Measurements from ENCODE around the gene SSC4D.
"Not testable (repeated sequence)": the region's sequence is repeated elsewhere in the genome, so short reads cannot be mapped to it uniquely, and the experiment has no call there.

Gene SSC4D

GRCh38 chr7:76417654-76418310, 8.3 kb upstream of the SSC4D start:
- not testable (repeated sequence) for DNase-seq

DNA sequence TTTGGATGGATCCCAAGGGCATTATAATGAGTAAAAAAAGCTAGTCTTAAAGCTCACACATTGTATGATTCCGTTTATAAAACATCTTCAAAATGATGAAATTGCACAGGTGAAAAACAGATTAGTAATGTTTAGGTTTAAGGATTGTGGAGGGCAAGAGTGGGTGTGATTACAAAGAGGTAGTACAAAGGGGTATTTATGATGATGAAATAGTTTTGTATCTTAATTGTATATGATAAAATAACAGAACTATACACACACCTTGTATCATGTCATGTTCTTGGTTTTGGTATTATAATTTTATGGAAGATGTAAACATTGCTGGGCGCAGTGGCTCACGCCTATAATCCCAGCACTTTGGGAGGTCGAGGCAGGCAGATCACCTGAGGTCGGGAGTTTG, 2.8 kb upstream of the SSC4D start:
- DNase-seq = no peak

GRCh38 chr7:76411626-76412025, 2.1 kb upstream of the SSC4D start:
- DNase-seq = no peak

GRCh38 chr7:76408121-76408560, 1.4 kb downstream of the SSC4D start:
- no peak for DNase-seq

GRCh38 chr7:76407718-76408117, 1.8 kb downstream of the SSC4D start:
- DNase-seq = no peak

DNA sequence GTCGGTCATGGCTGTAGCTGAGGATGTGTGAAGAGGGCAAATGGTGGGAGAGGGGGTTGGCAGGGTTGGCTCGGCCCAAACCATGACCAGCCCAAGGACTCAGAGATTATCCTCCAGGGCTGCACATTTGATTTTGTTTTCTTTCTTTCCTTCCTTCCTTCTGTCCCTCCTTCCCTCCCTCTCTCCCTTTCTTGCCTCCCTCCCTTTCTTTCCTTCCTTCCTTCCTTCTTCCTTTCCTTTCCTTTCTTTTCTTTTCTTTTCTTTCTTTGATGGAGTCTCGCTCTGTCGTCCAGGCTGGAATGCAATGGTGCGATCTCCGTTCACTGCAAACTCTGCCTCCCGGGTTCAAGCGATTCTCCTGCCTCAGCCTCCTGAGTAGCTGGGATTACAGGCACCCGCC, 3.8 kb downstream of the SSC4D start:
- DNase-seq = no peak

- DNase-seq = no peak
Observed at GRCh38 chr7:76403780-76404494, 5.6 kb downstream of the SSC4D start.

DNA sequence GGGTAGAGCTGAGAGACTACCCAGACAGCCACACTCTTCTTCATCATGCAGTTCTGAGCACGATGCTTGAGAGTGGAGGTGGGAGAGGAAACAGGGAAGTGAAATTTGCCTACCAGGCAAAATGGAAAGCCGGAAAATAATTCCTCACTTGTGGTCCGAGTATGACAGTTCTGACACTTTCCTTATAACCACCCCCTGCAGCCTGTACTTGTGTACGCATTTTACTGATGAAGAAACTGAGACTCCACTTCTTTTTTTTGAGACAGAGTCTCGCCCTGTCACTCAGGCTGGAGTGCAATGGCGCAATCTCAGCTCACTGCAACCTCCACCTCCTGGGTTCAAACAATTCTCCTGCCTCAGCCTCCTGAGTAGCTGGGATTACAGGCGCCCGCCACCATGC, 6.4 kb downstream of the SSC4D start:
- DNase-seq = not testable (repeated sequence)

DNA sequence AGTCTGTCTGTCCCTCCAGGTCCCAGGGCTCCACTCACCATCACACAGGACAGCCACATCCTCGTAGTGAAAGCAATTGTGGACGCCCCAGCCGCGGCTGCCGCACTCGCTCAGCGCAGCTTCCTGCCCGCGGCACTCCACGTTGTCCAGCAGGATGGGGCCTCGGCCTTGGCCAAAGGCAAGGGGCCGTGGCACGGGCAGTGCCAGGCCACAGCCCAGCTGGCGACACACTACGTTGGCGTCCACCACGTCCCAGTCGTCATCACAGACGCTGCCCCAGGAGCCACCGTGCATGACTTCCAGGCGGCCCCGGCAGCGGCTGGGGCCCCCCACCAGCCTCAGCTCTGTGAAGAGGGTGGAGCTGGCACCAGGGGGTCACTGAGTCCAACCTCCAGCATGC, 9.2 kb downstream of the SSC4D start:
- DNase-seq = no peak

DNA sequence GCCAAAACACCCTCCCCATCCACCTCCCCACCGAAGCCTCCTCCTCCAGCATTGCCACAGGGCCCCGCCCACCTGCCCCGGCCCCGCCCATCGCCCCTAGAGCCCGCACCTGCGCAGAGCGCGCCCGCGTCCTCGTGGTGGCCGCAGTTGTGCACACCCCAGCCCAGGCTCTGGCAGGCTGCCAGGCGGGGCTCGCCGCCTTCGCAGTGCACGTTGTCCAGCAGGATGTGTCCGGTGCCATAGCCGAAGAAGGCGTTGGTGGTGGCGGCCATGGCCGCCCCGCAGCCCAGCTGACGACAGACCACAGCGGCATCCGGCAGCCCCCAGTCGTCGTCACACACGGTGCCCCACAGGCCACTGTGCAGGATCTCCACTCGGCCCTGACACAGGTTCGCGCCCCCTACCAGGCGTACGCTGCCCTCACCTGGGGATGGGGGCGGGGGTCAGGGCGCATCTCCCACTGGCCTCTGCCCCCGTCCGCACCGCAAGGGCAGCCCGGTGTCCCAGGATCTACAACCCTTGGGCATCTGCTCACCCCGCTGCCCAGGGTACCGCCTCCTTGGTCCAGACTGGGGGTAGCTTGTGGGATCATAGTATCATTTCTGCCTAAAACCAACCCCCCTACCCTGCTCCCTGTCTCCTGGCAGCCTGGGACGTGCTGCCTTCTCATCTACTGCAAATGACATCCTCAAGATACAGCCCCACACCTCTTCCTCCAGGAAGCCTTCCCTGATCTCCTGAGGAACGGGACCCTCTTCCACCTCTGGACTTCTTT, 11.9 kb downstream of the SSC4D start:
- DNase-seq = peak; percentile 83

- no peak for DNase-seq
Observed at GRCh38 chr7:76396864-76397263, 12.6 kb downstream of the SSC4D start.

DNA sequence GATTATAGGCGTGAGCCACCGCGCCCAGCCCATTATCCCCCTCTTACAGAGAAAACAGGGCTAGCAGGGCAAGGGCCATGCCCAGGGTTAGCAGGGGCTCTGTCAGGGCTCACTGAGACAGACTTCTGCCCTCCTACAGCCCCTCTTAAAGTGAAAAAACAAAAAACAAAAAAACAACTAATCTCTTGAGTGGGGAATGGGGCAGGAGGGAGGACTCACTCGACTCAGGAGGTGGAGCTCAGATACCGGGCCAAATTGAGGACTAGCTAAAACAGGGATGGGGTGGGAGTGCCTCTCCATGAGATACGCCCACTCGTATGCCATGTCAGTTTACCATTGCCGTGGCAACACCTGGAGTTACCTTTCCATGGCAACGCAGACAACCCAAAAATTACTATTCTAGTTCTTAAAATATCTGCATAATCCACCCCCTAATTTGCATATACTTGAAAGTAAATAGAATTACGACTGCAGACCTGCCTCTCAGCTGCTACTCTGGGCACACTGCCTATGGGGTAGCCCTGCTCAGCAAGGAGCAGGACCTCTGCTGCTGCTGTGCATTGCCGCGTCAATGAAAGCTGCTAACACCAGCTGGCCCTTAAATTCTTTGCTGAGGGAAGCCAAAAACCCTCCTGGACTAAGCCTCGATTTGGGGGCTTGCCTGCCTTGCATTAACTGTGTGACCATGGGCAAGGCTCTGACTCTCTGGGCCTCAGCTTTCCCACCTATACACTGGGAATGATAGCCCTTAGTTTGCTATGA, 13.4 kb downstream of the SSC4D start:
- peak; percentile 71 for DNase-seq

DNA sequence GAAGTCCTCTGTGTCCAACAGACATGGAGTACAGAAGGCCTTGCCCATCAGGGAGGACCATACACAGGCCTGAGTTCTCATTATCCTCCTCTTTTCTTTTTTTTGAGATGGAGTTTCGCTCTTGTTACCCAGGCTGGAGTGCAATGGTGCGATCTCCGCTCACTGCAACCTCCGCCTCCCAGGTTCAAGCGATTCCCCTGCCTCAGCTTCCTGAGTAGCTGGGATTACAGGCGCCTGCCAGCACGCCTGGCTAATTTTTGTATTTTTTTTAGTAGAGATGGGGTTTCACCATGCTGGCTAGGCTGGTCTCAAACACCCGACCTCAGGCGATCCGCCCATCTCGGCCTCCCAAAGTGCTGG, 13.9 kb downstream of the SSC4D start:
- not testable (repeated sequence) for DNase-seq

- DNase-seq = peak; percentile 25
Observed at GRCh38 chr7:76394957-76395356, 14.5 kb downstream of the SSC4D start.

DNA sequence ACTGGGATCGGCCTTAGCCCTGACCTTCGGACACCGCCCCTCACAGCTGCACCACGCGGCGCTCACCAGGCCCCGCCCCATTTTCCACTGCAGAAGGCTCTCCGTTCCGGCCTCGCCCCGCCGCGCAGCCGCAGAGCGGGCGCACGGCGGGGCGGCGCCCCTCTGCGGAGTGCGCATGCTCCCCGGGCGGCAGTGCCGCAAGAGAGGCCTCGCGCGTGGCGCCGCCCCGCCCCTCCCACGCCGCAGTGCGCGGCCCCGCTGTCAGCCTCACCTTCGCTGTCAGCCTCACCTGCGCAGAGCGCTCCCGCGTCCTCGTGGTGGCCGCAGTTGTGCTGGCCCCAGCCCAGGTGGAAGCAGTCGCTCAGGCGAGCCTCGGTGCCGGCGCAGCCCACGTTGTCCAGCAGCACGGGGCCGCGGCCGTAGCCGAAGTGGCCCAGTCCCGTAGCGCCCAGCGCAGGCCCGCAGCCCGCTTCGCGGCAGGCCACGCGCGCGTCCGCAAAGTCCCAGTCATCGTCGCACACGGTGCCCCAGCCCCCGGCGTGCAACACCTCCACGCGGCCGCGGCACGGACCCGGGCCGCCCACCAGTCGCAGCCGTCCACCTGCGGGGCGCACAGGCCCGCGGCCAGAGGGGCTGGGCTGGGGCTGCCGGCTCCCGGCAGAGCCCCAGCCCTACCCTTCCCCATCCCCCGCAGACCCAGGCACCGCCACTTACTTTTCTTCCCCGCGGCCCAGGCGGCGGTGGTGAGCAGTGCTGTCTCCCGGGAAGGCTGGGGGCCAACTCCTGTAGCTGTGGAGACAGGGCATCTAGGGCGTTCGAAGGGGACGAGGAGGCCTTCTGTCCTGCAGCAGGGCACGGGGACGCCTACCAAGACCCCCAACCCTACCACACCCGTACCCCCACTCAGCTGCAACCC, 16.1 kb downstream of the SSC4D start:
- DNase-seq = peak; percentile 96

DNA sequence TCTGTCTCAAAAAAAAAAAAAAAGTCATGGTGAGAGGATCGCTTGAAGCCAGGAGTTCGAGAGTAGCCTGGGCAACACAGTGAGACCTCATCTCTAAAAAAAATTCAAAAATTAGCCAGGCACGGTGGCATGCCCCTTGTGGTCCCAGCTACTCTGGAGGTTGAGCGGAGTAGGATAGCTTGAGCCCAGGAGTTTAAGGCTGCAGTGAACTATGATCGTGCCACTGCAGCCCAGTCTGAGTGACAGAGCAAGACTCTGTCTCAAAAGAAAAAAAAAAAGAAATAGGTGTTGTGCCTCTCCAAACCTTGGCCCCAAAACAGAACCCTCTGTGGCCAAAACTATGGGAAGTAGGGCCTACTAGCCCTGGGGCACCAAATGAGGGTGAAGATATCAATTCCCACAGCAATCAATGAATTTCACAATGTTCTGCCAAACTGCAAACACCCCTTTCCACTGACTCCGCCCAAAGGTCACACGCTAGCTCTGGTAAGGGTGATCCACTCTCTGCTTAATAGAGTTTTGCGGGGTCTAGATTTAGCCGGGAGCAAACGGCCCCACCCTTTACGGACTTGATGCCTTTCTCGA, 16.9 kb downstream of the SSC4D start:
- no peak for DNase-seq

DNA sequence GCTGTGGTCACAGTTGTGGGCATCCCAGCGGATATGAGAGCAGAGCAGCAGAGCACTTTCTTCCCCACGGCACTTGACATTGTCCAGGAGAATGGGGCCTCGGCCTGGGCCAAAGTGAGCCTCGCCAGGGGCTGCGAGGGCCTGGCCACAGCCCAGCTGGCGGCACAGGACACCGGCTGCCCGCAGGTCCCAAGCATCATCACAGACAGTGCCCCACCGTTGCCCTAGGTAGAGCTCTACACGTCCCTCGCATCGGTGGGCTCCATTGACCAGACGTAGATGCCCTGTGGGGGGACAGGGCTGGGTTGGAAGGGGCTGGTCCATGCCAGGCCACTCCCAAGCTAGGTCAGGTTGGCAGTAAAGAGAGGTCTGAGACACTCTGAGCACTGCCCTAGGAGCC, 19.4 kb downstream of the SSC4D start:
- no peak for DNase-seq

- not testable (repeated sequence) for DNase-seq
Observed at GRCh38 chr7:76387789-76388188, 21.7 kb downstream of the SSC4D start.

DNA sequence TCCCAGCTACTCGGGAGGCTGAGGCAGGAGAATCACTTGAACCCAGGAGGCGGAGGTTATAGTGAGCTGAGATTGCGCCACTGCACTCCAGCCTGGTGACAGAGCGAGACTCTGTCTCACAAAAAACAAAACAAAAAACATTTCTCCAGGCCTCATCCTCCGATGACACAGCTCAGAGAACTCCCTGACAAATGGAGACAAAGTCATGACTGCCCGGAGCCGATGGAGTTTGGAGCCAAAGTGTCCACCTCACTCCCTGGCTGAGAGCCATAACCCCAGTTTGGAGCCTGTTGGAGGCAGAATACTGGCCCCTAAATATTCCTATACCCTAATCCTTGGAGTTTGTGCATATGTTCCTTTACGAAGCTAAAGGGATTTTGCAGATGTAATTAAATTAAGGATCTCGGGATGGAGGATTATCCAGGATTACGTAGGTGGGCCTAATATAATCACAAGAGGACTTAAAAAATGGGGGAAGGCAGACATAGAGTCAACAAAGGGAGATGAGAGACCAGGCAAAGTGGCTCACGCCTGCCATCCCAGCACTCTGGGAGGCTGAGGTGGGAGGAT, 22.7 kb downstream of the SSC4D start:
- no peak for DNase-seq

GRCh38 chr7:76383089-76383944, 26.2 kb downstream of the SSC4D start:
- no peak for DNase-seq

Data from femur (tissue), 1 donor.